ENCODE results near the gene CKB.

Gene CKB

DNA sequence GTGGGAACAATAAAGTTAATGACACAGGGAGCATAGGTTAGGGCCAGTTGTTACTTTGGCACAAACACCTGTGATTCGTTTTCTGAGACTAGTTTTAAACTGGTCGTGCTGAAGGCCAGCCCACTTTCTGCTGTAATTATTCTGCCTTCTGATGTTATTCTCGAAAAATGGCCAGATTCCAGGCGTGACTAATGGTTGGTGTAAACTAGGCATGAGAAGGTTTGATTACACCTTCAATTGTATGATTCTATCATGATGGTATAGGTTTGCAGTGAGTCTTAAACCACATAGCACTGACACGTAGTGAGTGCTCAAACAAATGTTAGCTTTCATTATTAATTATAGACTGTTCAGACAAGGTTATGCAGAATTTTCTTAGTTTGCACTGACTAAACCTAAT is 39.0 kb downstream of the CKB start:
- DNase-seq (ENCODE audit: low spot score): no peak
- TF ChIP-seq, protein P1, sequence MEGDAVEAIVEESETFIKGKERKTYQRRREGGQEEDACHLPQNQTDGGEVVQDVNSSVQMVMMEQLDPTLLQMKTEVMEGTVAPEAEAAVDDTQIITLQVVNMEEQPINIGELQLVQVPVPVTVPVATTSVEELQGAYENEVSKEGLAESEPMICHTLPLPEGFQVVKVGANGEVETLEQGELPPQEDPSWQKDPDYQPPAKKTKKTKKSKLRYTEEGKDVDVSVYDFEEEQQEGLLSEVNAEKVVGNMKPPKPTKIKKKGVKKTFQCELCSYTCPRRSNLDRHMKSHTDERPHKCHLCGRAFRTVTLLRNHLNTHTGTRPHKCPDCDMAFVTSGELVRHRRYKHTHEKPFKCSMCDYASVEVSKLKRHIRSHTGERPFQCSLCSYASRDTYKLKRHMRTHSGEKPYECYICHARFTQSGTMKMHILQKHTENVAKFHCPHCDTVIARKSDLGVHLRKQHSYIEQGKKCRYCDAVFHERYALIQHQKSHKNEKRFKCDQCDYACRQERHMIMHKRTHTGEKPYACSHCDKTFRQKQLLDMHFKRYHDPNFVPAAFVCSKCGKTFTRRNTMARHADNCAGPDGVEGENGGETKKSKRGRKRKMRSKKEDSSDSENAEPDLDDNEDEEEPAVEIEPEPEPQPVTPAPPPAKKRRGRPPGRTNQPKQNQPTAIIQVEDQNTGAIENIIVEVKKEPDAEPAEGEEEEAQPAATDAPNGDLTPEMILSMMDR (IDR thresholded peaks at IDR 0.05; ENCODE audit: extremely low read depth, insufficient read depth, missing control alignments): no peak
- in situ Hi-C loops (cut with MboI; ENCODE audit: low pct_unique_long_range_greater_than_20kb, low sequenced_read_pairs, unreplicated experiment): no loop called here

- in situ Hi-C loops (cut with MboI; ENCODE audit: low pct_unique_long_range_greater_than_20kb, low sequenced_read_pairs, unreplicated experiment): no loop called here
- peak; percentile 50 for DNase-seq (ENCODE audit: low spot score)
- TF ChIP-seq, protein P1 (IDR thresholded peaks at IDR 0.05; ENCODE audit: extremely low read depth, insufficient read depth, missing control alignments): no peak
Measured at GRCh38 chr14:103480595-103480994, 42.0 kb downstream of the CKB start.

DNA sequence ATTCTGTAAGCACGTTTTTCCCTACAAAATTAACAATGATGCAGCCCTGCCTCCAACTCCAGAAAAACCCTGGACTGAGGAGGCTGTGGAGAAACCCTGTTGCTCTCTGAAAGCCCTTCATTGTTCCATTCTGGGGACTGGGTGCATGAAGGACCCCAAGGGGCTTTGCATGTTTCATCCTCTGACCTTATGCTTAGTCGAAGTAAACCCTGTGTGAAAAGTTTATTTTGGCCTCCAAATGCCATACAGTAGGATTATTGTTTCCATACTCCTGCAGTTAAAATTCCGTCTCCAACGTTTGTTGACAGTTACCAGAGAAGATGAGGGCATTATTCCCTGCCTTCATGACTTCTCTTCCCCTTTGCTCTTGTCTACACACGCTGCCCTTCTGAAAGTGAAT is 46.0 kb downstream of the CKB start:
- in situ Hi-C loops (cut with MboI; ENCODE audit: low pct_unique_long_range_greater_than_20kb, low sequenced_read_pairs, unreplicated experiment): no loop called here
- DNase-seq (ENCODE audit: low spot score): no peak
- TF ChIP-seq, protein P1 (IDR thresholded peaks at IDR 0.05; ENCODE audit: extremely low read depth, insufficient read depth, missing control alignments): no peak

DNA sequence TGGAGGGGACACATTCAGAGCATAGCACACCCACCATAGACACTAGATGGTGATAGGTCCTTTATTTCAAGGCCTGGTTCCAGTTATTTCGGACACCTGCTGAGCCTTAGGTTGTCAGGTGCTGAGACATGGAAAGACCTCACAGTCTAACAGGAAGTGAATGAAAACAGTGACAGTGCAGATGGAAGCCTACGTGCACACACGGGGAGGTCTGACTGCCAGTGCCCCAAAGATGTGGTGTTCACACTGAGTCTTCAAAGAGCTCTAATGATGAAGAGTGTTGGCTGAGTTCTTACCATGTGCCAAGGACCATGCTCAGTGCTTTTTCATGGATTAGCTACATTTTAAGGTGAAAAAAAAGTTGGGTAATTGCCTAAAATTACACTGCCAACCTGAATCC is 46.6 kb downstream of the CKB start:
- TF ChIP-seq, protein P1 (IDR thresholded peaks at IDR 0.05; ENCODE audit: extremely low read depth, insufficient read depth, missing control alignments): no peak
- DNase-seq (ENCODE audit: low spot score): no peak
- in situ Hi-C loops (cut with MboI; ENCODE audit: low pct_unique_long_range_greater_than_20kb, low sequenced_read_pairs, unreplicated experiment): no loop called here

DNA sequence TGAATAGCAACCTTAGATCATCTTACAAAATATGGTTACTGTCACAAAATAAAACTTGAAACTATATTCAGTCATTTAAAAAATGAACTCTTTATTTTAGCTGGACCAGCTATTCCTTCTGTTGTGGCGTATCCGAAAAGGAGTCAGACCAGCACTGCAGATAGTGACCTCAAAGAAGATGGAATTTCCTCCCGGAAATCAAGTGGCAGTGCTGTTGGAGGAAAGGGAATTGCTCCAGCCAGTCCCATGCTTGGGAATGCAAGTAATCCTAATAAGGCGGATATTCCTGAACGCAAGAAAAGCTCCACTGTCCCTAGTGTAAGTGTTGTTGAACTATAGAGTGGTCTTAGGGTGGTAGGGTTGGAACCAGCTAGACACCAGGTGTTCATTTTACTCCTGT is 47.7 kb downstream of the CKB start:
- TF ChIP-seq, protein P1 (IDR thresholded peaks at IDR 0.05; ENCODE audit: extremely low read depth, insufficient read depth, missing control alignments): no peak
- in situ Hi-C loops (cut with MboI; ENCODE audit: low pct_unique_long_range_greater_than_20kb, low sequenced_read_pairs, unreplicated experiment): no loop called here
- DNase-seq (ENCODE audit: low spot score): no peak

- TF ChIP-seq, protein P1 (IDR thresholded peaks at IDR 0.05; ENCODE audit: extremely low read depth, insufficient read depth, missing control alignments): no peak
- DNase-seq (ENCODE audit: low spot score): no peak
- in situ Hi-C loops (cut with MboI; ENCODE audit: low pct_unique_long_range_greater_than_20kb, low sequenced_read_pairs, unreplicated experiment): no loop called here
Measured at GRCh38 chr14:103472939-103473338, 49.7 kb downstream of the CKB start.

Data from GM13977 (cell line).